HG02885 (cell line): ENCODE measurements around the gene EFCAB7.

Source experiments
- ATAC-seq: cut with Tn5 transposase; IDR thresholded peaks from one replicate; pipeline ENCODE4 v1.9.1; 2021; ENCODE audit warnings: mild to moderate bottlenecking; ENCODE audit not compliant: unreplicated experiment, poor library complexity

Gene EFCAB7, protein sequence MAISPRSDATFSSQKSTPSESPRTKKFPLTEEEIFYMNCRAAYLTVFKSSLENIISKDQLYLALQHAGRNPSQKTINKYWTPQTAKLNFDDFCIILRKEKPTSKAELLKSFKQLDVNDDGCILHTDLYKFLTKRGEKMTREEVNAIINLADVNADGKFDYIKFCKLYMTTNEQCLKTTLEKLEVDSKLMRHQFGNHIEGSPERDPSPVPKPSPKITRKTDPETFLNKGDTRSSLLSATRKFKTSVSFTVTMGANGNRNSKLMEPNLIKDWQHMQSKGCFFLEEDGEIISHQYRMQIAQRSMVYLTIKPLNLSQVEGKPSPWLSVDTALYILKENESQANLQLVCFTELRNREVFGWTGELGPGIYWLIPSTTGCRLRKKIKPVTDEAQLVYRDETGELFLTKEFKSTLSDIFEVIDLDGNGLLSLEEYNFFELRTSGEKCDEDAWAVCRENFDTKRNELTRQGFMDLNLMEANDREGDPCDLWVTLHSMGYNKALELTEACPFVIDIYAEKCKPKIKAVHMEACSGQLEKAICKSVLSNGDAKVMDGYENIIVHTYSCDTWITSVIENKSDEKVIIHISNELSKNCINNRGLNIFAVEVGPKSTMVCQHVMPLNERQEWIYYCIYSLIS

DNA sequence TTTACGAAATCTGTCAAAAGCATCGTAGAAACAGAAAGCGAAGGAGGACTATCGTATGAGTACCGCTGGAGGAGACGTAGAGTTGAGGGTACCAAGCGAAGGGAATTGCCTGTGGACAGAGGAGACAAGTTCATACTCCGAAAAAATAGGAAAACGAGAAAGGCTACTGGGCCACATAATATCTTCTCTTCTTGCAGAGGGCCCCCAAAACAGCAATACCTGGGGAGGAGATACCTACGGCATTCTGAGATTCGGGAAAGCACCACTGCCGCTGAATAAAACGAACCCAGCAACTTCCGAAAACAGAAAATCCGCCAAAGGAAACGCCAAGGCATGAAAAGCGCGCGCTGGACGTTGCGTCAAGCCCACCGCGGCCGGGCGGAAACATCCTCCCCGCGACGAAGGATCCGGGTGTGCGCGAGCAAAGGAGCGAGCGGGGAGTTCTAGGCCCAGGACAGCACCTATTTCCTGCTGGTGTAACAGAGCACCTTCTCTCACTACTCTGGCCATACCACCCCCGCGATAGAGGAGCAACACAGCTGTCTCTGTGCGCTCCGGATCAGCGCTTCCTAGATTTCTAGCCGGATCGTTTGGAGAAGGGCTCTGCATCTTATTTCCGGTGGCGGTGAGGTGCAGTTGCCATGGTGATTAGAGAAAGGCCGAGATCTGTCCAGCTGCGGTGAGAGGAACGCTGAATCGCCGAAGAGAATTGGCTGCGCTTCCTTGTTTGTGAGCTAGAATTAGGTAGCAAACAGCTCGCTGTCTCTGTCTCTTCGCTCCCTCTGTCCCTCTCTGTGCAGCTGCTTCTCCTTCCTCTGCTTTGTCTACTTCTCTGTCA lies at the start of gene EFCAB7, which contains the start of gene ITGB3BP:
EFCAB7 (plus strand) TSS at position 635 of the 838 bp plus-strand sequence. CDS start 2,048 bp downstream, outside the sequence.
ITGB3BP (minus strand) TSS at position 335 of the 838 bp plus-strand sequence; CDS start at position 243, 92 bp downstream.
- ATAC-seq, result peak; percentile 88

DNA sequence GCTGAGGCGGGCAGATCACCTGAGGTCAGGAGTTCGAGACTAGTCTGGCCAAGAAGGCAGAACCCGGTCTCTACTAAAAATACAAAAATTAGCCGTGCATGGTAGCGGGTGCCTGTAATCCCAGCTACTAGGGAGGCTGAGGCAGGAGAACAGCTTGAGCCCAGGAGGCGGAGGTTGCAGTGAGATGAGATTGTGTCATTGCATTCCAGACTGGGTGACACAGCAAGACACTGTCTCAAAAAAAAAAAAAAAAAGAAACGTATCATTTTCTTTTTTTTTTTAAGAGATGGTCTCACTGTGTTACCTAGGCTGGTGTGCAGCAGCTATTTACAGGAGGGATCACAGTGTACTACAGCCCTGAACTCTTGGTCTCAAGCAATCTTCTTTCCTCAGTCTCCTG lies 47.6 kb upstream of the EFCAB7 start:
- ATAC-seq, result no peak

DNA sequence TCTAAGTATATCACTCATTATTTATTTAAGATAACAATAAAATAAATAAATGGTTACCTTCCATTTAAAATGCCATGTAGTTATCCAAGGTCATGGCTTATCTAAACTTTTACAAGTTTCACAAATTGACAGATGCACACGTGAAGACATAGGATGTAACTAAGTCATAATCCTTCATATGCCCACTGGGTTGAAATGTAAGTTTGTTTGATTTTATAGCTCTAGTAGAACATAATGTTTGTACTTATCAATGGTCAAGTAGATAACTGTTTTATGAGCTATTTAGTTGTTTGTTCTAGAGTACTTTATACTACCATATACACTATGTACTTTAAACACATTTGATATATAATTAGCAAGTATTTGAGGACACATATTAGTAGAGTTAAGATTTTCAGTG lies 43.3 kb upstream of the EFCAB7 start:
- ATAC-seq, result no peak

DNA sequence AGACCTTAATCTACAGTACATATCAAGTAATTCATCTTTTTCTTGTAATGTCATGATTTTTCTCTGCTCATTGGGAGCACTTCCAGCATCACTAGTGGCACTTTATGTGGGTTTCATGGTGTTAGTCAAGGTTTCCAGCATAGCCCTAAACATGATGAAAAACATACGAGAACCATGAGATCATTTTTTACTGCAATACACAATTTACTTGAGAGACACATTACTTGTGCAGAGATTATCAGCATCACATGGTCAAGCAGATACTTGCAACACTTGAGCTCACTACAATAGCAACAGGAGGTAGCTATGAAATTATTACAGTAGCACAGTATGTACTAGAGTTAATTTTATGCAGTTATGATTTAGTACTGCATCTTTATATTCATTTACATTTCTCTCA lies 36.7 kb upstream of the EFCAB7 start:
- ATAC-seq, result no peak

DNA sequence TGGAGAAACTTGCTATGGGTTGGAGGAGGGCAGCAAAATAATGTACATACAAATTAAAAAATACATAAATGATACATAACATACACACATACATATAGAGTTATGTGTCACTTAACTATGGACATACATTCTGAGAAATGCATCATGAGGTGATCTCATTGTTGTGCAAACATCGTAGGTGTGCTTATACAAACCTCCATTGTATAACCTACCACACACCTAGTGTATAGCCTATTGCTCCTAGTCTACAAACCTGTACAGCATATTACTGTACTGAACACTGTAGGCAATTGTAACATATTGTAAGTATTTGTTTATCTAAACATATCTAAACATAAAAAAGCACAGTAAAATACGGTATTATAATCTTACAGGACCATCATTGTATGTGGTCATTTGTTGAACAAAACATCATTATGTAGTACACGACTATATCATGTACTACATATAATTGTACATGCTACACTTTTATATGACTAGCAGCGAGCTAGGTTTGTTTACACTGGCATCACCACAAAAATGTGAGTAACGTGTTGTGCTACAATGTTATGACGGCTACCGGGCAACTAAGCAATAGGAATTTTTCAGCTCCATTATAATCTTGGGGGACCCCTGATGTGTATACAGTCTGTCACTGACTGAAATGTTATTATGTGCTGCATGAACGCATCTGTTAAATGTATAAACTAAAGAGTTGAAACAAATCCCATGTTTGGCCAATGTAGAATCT lies 35.8 kb upstream of the EFCAB7 start:
- ATAC-seq, result no peak

DNA sequence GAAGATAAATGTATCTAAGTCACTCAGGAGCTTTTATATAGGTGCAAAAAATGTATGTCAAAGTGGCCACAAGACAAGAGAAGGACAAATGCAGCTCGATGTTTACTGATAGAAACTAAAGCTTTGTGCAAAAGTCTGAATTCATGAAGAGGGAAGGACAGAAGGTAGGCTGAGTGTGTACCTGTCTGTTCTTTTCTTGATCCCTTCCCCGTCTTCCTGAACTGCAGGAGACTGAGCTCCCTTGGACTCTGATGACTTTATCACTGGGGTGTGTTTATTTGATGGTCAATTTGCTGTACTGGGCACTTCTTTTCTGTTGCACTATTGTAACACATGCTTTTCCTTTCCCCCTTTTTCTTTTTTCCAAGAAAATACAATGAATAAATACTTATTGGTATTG lies 25.7 kb upstream of the EFCAB7 start:
- no peak for ATAC-seq

DNA sequence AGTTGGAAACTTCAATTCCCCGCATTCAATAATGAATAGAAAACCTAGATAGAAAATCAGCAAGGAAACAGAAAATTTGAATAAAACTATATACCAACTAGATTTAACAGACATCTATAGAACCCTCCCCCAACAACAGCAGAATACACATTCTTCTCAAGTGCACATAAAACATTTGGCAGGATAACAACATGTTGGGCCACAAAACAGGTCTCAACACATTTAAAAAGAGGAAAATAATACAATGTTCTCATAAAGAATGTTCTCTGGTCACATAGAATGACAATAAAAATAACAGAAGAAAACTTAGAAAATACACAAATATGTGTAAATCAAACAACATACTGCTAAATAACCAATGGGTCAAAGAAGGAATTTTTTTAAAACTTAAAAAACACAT lies 25.2 kb upstream of the EFCAB7 start:
- ATAC-seq, result no peak

DNA sequence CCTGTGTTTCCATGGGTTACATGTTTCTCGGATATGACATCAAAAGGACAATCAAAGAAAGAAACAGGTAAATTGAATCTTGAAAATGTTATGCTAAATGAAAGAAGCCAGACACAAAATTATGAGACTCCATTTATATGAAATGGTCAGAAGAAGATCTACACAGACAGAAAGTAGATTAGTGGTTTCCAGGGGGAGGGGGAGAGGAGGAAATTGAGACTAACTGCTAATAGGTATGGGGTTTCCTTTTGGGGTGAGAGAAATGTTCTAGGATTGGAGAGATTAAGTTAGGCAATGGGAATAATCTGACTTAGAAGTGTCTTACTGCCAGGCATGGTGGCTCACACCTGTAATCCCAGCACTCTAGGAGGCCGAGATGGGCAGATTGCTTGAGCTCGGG lies 22.1 kb upstream of the EFCAB7 start:
- ATAC-seq, result no peak

DNA sequence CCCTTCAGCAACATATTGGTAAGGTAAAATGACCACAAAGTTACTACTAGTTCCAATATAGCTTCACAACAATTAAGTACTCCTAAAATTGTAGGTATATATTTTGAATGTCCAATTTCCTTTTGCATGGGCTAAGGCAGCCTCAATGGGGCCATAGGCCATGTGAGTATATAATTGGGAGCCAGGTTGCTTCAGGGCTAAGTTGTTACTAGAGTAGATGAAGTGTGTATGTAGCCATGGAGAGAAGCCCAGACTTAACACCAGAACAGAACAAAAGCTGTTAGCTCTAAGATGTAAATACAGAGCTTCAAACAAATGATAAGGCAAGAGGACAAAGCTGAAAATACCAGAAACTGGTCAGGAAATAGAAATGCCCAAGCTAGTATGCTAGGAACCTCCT lies 16.5 kb upstream of the EFCAB7 start:
- no peak for ATAC-seq

DNA sequence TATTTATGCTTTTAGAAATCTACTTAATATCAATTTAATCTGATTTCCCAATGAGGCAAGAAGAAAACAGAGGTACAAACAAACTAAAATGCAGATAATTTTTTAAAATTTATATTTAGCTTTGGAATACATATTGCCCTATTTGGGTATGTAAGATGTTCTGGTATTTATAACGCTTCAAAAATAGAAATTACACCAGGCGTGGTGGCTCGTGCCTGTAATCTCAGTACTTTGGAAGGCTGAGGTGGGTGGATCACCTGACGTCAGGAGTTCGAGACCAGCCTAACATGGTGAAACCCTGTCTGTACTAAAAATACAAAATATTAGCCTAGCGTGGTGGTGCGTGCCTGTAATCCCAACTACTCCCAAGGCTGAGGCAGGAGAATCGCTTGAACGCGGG lies 13.6 kb upstream of the EFCAB7 start:
- ATAC-seq, result no peak

DNA sequence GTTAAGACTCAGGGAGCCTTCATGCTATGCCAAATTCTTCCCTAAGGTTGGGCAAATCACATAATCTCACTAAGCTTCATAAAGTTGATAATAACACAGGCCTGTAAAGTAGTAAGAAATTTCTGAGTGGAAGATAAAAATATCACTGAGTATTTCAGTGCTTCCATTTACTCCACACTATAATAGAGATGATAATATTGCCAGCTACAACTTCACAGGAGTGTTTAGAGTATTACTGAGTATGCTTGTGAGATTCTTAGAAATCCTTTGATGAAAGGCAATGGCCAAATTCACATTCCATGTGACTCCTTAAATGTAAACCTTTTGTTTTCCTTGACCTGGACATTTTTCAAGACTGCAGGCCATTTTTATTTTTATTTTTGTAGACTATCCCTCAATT lies 10.7 kb upstream of the EFCAB7 start:
- no peak for ATAC-seq

DNA sequence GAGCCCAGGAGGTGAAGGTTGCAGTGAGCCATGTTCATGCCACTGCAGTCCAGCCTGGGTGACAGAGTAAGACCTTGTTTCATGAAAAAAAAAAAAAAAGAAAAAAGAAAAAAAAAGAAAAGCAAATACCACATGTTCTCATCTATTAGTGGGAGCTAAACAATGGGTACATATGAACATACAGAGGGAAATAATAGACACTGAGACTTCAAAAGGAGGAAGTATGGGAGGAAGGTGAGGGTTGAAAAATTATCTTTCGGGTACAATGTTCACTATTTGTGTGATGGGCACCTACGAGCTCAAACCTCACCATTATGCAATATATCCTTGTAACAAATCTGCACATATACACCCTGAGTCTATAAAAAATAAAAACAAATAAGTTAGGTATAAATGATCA lies 6.7 kb upstream of the EFCAB7 start:
- ATAC-seq, result no peak

DNA sequence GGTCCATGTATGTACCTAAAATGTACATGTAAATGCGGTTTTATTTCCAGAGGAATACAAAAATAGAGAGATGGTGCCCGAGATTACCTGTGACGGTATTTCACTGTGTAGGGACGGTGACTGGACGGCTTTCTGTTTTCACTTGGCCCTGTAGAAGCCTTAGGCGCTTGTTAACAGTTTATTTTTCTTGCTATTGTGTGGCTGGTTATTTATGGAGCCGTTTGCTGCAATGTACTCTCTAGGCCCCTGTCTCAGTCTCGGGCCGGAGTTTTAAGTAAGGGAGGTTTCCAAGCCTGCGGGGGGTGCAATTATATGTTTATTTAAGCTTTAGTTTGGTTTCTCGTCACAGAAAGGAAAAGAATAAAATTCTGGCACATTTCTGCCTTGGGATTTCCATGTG lies 413 bp downstream of the EFCAB7 start:
- peak; percentile 17 for ATAC-seq

DNA sequence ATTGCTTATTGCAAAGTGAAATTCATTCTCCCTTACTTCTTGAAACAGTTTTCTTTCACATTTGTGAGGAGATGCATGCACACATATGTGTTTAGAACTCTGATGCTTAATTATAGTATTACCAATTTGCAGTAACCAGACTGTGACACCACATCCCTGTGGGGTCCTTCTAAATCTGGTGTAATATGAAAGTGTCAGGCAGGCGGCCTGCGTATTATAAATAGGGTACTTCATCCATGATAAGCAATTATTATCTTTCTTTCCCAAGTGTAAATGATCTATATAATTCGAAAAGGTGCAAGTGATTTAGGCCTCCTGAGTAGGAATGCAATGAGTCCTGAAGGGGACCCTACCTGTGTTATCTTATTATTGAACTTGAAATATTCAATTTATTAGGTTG lies 876 bp downstream of the EFCAB7 start:
- no peak for ATAC-seq

DNA sequence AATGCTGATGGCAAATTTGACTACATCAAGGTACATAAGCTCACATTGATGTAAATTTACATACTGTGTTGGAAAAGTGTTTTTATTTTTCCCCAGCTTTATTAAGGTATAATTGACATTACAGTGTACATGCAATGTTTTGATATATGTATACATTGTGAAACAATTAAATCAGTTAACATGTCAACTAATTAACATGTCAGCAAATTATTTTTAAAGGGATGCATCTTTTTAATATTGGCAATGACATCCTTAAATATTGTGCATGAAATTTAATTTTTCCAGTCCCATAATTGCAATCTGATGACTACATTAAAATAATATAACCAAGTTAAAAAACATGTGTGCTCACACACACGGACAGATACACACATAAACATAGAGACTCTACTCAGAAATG lies 9.4 kb downstream of the EFCAB7 start:
- ATAC-seq, result no peak

DNA sequence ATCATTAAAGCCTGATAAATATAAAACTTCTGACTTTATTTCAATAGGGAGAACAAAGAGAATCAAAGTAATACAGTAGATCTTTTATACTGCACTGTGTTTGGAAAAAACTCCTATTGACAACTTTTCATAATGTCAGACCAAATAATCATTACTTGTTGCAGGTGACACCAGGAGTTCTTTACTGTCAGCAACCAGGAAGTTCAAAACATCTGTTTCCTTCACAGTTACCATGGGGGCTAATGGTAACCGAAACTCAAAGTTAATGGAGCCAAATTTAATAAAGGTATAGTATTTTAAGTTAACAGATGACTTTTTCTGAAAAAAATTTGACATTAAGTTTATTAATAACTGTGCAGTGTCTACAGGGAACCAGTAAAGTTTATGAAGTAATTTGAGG lies 10.6 kb downstream of the EFCAB7 start:
- ATAC-seq, result no peak

DNA sequence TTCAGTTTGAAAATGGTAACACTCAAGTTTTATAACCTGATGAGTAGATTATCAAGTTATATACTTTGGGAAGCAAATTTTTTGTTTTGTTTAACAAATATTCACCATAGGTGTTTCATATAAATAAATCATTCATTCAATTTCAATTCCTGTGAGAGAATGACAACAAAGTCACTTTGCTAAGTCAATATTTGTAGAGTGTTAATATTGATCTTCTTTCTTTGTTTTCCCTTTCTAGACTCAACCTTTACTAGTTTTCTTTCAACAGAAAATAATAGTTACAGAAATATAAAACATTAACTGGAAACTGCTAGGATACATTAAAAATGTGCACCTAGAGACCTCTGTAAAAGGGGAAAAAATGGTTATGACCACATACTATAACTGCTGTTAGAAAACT lies 11.1 kb downstream of the EFCAB7 start:
- no peak for ATAC-seq

DNA sequence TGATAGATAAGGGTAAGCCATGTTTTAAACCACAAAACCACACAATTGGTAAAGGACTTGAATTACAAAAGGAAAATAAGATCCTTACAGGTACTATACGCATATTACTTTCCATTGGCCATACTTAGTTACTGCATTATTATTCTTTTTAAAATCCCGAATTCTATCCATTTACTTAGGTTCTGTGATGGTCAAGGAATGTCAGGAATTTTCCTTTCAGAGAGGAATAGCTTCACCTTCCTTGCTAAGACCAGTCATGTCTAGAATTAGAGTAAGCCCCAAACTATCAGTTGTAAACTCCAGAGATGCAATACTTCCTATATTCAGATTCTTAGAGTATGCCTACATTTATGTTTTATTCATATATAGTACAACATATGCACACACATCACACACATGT lies 13.7 kb downstream of the EFCAB7 start:
- ATAC-seq, result no peak

DNA sequence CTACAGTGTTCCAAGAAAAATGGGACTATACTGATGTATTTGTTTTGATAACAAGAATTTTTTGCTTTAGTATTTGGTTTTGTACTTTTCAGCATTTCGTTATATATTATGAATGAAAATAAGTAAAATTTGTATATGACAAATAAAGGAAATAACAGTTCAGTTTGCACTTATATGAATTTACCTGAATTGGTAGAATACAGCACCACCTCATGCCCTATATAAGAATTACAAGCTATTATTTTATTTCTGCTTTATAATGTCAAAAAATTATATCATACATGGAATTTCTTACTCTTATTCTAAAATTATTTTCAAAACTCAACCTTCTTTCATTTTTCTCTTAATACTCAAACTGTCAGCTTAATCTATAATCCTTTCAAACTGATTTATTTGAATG lies 14.6 kb downstream of the EFCAB7 start:
- no peak for ATAC-seq

DNA sequence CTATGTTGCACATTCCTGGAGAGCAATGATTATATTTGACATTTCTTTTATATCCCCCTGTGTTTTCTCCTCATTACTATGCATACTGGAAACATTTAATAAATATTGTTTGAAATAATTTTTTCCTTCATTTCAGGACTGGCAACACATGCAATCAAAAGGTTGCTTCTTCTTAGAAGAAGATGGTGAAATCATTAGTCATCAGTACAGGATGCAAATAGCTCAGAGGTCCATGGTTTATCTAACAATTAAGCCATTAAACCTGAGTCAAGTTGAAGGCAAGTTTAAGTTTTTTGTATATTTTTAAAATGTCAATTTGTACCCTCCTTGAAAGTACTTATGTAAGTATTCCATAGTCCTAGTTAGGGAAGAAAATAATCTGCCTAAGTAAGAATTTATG lies 22.5 kb downstream of the EFCAB7 start:
- no peak for ATAC-seq
